ENCODE measurements around the gene ZNF532.
"Not testable (repeated sequence)": the region's sequence is repeated elsewhere in the genome, so short reads cannot be mapped to it uniquely, and the experiment has no call there.

Gene ZNF532

GRCh38 chr18:59013744-59014143 is 149.1 kb downstream of the ZNF532 start:
- no peak for DNase-seq

GRCh38 chr18:59015531-59016152 is 151.0 kb downstream of the ZNF532 start:
- no peak for DNase-seq

GRCh38 chr18:59021500-59021899 is 156.8 kb downstream of the ZNF532 start:
- no peak for DNase-seq

DNA sequence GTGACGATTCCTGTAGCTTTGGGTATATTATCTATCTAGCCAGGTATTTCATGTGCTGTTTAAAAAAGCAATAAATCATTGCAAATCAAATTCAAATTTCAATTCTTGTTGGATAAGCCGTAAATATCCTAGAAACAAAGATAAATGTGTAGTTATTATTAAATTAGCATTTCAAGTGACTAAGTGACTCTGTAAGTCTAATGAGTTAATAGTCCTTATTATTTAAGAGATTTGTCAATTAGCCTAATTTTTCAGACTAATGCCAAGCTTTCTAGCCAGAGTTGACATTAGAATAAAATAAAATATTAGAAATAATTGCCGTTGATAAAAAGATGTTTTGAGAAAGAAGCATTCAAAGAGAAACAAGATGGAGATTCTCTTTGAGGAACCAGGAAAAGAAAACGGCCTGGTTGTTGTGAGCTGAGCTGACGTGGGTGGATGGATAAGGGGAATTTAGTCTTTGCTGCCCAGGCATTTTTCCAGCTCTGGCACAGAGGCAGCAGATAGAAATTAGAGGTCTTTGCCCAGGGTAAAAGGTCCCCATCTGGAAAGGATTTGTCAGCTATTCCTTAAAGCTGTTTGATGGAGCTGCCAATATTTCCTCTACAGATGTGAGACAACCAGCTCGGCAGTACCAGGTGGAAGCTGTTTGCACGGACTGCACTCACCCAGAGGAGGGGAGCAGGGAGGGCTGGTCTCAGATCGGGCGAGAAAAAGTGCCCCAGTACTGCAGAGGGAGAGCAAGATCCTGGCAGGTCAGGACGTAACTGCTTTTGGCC is 157.7 kb downstream of the ZNF532 start:
- no peak for DNase-seq

DNA sequence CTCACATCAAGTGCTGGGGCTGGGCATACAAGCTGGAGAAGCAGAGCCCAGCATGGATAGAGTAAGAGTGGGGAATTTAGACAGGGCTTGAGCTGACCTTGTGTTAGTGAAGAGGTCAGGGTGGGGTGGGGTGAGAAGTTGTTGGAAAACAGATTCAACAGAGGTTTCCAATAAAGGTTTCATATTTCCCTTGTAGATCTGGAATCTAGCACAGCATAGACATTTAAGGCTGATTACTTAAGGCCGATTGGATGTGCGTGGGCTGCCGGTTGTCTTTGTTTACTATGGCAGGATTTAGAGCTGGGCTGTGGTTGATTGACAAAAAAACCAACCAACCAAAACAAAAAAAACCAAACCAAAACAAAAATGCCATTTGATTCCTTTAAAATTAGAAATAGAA is 160.2 kb downstream of the ZNF532 start:
- no peak for DNase-seq

DNA sequence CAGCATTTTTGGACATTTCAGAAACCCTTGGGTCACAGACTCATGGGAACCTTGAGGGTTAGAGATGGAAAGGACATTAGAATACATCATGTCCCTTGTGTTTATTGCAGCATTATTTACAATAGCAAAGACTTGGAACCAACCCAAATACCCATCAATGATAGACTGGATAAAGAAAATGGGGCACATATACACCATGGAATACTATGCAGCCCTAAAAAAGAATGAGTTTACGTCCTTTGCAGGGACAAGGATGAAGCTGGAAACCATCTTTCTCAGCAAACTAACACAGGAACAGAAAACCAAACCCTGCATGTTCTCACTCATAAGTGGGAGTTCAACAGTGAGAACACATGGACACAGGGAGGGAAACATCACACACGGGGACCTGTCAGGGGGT is 160.9 kb downstream of the ZNF532 start:
- not testable (repeated sequence) for DNase-seq

DNA sequence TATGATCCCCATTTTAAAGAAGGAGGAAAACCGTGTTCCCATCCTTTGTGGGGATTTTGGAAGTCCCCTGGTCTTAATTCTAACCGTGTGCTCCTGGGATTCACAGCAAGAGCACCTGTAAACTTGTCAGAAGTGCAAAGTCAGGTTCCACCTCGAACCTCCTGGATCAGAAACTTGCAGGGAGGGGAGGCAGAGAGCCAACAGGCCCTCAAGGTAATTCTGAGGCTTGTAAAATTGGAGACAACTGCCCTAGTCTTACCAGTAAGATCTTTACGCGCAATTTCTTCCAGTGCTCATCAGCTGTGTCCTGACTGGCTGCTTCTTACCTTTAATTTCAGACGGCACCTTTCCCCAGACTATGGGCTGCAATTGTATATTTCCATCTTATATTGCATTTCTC is 161.7 kb downstream of the ZNF532 start:
- DNase-seq, result no peak

- no peak for DNase-seq
Observed at GRCh38 chr18:59026831-59027410, 162.2 kb downstream of the ZNF532 start.

- DNase-seq, result no peak
Observed at GRCh38 chr18:59029663-59030429, 165.2 kb downstream of the ZNF532 start.

- no peak for DNase-seq
Observed at GRCh38 chr18:59032308-59032707, 167.6 kb downstream of the ZNF532 start.

DNA sequence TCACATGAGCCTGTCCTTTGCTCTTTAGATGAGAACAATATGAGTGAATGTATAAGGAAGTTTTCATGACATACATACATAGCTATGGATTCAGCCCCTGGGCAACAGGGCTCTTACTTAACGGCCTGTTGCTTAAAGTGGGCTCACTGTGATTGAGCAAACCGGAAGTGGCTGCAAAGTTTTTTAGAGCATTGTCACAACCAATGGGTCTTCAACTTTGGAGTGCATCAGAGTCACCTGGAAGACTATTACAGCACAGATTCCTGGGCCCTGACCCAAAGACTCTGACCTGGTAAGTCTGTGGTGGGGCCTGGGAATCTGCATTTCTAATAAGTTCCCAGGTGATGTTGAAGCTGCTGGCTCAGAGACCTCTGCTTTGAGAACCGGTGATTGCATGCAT is 168.7 kb downstream of the ZNF532 start:
- DNase-seq, result no peak

- no peak for DNase-seq
Observed at GRCh38 chr18:59033974-59034373, 169.3 kb downstream of the ZNF532 start.

DNA sequence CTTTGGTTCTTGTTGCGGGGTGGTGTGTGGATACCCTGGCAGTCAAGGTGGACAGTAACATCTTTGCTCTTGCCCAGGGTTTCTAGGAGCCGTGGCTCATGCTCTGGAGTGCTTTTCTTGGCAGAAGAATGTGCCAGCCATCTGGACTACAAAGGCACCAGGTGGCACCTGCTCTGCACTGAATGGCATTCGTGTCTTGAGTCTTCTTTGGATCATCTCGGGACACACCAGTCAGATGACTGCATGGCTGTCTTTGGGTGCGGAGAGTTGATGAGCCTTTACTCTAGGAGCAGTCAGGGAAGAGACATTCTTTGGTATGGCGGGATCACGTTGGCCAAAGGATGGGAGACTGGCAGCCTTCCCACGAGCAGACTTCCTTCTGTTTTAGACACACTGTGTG is 170.9 kb downstream of the ZNF532 start:
- DNase-seq, result no peak

All from activated CD4-positive, alpha-beta T cell treated with anti-CD3 and anti-CD28 coated beads for 1 hour (primary cell).